ENCODE results near the gene TNKS2.
"Not testable (repeated sequence)": the region's sequence is repeated elsewhere in the genome, so short reads cannot be mapped to it uniquely, and the experiment has no call there.

Gene TNKS2

DNA sequence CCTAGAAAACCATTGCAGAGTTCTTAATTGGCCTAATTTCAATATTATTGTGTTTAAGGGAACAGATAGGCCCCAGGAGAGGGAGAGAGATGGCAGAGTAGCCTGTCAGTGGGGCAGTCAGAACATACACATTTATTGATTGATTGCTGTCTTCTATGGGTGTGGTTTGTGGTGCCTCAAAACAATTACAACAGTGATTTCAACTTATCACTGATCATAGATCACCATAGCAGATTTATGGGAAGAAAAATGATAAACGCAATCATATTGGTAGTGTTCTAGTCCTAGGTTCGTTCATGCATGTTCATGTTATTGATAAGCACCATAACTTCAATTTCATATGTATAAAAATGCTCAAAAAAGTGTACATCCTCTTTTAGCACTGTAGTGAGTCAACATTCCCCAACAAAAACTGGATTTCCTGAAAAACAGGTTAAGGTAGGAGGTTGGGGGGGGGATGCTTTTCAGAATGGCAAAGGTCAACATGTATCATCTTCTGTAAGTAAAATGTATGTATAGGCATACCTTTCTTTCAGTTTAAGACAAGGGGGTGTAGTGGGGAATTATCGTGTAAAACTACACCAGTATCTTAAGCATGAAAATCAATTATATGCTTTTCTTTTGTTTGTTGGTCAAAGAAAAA is 1.1 kb upstream of the TNKS2 start:
- DNase-seq: no peak

DNA sequence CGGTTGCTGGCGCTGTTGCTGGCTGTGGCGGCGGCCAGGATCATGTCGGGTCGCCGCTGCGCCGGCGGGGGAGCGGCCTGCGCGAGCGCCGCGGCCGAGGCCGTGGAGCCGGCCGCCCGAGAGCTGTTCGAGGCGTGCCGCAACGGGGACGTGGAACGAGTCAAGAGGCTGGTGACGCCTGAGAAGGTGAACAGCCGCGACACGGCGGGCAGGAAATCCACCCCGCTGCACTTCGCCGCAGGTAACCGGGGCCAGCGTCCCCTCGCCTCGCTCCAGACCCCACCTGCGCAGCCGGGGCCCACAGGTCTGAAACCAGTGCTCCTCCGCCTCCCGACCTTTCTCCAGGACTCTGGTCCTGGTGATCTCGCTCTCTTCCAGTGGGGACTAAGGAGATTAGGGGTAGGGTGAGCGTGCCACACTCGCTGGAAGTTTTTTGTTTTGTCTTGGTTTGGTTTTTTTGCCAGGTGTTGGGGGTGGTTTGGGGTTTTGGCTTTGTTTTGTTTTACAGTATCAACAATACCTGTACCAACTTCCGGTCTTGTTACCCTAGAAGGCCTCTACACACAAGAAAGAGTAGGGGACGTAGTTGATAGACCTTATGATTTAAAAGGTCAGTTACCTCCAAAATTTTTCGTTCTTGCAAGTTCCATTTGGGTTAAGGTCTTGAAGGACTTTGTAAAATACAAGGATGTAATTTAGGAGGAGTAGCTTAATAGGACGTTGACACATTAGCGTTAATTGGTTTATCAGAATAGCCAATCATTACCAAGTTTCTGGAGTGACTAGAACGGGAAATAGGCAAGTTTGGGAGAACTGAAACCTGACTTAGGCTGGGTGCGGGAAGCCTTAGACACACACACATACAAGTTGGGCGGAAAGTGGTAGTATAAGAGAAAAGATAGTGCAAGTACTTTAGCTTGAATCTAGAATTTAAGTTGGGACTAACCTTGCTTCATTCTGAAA is 704 bp downstream of the TNKS2 start:
- peak; percentile 58 for DNase-seq

DNA sequence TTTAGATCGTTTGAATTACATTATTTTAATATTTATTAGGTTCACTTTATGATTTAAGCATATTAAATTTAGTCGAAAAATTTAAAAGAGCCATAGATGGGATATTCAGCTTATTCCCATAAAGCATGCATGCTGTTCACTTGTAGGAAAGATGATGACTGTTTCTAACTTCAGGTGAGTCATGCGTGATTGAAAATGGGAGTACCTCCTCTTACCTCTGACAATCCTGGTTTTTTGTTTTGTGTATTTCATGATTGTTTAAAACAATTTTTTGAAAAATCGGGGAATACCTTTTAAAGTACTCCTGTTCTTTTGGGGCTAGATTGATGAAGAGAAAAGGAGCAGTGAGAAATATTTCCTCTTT is 1.4 kb downstream of the TNKS2 start:
- DNase-seq: no peak

DNA sequence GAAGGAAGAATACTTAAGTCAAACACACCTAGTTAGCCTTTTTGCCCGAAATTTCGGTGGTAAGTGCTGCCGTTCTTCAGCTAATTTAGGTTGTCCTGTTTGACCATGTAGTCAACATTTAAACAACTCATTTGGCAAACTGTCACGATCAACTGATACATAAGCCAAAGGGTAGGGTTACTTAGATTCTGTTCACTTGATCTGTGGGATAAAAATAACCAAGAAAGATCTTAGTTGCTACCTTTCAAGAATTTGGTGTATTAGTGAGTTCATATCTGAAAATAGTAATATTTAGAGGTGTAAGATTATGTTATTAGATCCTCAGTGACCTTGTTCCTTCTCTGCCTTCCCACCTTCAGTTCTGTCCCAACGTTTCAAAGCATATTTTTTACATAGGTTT is 2.0 kb downstream of the TNKS2 start:
- DNase-seq: no peak

DNA sequence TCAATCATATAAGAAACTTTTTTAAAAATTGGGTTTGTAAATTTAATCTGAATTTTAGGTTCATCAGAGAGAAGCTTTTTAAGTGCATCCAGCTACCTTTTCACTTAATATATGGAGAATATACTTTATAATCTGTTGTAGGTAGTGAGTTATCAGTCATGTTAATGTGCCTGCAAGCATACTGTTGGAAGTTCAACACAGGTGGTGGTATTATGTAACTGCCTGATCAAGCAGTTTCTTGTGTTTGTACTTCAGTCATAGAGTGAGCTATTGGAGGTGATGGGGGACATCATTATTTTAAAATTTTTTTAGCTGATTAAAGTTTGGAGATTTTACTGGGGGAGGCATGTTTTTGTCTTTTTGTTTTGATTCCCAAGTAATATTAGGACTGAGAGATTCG is 2.5 kb downstream of the TNKS2 start:
- no peak for DNase-seq

DNA sequence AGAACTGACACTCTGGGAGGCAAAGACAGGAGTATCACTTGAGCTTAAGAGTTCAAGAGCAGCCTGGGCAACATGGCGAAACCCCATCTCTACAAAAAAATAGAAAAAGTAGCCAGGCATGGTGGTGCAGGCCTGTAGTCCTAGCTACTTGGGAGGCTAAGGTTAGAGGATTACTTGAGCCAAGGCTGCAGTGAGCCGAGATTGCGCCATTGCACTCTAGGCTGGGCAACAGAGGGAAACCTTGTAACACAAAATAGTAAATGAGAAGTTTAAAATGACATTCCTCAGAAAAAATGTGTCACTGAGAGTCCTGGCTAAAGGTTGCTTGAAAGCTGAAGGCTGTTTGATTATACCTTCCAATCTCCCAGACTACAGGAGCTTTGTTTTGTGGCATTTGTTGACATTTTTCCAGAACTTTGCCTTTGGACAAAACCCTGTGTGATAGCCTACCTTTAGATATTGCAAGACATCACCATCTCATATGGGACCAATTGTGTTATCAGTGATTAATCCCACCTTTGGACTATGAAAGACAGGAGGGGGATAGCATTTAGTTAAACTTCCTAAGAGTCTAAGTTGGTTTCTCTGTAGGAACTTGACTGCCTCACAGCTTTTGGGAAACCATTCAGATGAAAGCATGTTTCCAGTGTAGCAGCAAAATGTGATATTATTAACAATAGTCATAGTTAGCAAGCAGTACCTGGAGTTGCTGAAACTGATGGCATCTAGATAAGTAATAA is 5.3 kb downstream of the TNKS2 start:
- DNase-seq: no peak

DNA sequence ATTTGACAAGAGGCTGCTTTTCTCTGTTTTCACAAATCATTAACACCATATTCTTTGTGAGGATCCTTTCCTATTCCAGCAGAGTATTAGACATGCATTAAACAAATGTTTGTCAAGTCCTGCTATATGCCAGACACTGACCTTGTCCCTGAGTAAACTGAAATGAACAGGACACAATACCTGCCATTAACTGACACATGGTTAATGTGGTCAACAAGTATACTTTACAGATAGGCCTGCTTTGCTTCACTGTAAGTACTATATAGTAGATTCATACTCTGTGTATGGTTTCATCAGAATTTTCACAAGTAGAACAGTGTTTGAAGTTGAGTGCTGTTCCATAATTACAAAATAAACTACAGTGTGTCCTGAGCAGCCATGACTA is 5.9 kb downstream of the TNKS2 start:
- no peak for DNase-seq

DNA sequence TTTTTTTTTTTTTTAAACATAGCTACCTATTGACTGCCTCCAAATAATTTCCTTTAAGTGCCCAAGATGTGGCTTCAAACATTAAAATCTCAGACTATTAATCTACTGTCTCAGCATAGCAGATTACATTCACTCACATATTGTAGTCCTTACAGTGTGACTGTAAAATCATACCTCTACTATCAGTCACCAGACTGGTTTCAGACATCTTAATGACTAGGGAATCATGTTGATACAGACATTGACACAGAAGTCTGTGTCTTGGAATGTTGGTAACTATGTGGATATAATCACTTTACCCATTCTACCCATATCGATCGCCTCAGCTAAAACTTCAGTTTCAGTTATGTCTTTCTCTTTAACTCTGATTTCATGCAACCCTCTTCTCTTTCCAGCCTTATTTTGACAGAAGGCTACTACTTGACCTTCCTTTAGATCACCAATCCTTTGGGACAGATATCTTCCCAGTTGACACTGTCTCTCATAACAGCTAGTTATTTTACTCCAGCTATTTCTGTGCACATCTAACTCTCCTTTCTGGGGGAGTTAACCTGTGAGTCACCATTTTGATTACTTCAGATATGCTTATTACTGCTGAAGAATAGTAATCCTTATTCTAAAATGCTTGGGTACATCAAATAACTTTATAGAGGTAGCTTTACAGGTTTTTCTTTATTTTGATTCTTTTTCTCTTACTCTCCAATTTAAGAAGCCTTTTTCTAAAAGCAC is 7.0 kb downstream of the TNKS2 start:
- DNase-seq: no peak

DNA sequence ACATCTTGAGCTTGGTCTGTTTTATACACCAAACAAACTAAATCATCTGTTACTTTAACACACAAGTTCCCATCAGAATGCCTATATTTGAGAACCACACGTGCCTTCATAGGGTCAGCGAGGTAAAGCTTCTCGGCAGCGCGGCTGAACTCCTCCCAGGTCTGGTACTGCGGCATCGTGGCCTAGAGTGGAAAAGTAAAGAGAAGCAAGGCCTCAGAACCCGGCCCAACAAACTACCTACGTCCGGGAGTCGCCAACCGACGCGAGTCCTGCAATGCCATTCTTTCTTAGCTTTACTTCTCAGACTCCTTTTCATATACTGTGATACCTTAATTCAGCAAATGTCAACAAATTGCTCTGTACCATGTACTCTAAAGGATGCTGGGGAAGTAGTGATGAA is 9.0 kb downstream of the TNKS2 start:
- DNase-seq: not testable (repeated sequence)

DNA sequence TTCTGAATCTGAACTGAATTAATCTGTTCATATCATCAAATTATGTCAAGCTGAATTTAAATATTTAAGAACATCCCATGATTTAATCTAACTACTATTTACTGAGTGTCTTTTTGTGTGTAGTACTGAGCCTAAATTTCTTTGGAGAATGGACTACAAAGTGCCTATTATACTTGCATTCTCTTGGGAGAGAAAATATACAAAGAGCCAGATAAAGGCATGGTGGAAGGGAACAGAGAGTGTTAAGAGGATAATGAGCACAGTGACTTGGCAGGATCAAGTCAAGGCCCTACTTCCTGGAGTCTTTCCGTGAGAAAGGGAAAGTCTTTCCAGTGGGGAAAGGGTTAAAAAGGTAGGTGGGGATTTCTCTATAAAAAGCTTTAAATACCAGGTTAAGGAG is 15.0 kb downstream of the TNKS2 start:
- DNase-seq: no peak

DNA sequence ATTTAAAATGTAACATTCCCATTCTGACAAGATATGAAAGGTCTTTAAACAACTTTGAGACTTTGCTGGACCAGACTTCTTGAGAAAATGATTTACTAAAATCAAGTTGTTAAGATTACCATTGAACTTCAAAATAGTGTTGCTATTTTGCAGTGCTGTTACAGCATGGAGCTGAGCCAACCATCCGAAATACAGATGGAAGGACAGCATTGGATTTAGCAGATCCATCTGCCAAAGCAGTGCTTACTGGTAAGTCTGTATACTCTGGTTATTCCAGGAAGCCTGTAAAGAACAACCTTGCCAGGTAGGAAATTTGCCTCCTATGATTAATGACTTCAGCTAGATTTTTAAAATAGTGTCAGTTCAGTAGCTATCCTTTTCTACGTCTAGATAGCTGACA is 18.8 kb downstream of the TNKS2 start:
- no peak for DNase-seq

DNA sequence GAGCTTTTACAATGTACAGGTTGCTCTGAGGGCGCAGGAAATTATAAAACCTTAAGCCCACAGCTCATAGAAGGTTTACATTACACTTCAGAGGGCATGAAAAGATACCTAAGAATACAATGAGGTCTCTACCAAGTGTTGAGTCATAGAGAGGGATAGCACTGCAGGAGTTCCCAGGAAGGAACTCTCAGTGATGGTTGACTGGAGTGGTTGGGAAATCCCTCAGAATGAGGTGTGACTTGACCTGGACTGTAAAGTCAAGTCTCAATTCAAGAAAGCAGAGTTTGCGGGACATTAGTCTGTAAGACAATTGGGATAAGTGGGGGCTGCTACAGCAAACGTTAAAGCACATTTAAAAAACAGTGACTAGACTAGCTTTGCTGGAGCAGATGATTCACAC is 21.9 kb downstream of the TNKS2 start:
- DNase-seq: no peak

DNA sequence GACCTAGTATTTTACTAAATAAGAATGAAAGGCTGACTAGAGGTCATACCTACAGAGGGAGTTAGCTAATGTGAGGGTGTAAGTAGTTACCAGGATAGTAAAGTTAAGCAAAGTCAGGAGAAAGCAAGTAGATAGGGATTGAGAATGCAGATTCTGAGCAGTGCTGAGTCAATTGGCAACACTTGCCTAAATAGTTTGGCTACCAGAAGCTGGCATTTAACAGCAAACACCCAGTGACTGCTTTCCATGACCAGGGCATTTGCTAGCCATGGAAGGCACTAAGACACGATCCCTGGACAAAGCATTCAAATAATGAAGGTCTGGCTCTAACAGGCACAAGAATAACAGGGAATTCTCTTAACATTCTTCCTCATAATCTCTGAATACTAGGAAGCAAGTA is 25.9 kb downstream of the TNKS2 start:
- DNase-seq: no peak

DNA sequence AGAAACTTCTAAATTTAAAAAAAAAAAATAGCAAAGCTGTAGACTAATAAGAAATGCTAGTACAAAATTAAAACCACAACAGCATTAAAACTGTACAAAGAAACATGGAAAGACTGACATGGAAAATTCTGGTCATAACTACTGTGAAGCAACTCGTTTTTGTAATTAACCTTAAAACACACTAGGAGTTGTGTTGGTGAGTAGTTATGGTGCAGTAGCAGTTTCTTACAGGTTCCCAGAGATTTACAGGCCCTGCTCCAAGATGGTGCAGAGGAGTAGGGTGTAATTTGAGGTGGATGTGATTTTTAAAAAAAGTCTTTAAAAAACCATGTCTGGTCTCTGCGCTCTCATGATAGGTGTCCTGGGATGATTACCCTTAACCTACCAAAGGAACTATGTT is 31.0 kb downstream of the TNKS2 start:
- DNase-seq: no peak

DNA sequence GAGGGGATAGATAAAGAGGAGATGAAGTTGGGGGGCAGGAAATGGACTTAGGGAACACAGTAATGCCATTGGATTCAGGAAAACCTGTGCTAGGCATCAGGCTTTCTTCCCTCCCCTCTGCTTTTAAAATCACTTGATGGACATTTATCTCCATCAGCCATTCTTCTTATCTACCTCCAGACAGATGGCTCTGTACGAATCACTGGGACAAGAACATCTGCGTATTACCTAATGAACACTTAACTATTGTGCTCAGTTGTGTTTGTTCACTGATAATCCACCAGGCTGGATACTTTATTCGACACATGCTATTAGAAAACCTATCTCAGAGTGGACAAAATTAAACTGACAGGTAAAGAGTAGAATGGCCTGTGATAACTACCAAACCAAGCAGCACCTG is 40.0 kb downstream of the TNKS2 start:
- no peak for DNase-seq

DNA sequence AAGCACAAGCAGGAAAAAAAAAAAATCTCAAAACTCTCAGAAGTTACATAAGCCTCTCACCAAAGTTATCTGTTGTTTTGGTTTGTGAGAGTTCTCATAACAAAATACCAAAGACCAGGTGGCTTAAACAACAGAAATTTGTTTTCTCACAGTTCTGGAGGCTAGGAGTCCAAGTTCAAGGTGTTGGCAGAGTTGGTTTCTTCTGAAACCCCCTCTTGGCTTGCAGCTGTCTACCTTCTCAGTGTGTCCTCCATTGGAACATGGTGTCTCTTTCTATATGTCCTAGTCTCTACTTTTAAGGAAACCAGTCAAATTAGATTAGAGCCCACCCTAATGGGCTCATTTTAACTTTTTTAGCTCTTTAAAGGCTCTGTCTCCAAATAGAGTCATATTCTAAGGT is 44.9 kb downstream of the TNKS2 start:
- no peak for DNase-seq

DNA sequence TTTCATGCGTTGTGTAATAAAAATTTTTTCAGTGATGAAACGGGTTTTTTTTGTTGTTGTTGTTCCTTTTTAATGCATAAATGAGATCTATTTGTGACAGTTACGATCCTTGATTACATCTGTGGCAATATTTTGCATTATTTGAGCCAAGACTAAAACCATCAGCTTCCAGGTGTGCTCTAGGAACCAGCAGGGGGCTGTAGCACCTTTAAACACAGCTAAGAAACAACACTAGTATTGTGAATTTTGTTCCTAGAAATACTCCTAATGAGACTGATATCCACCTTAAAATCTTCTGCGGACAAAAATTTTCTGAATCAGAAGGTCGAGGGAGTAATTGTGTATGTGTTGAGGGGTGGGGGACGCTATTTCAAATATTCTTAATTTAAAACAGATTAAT is 58.4 kb downstream of the TNKS2 start:
- no peak for DNase-seq

DNA sequence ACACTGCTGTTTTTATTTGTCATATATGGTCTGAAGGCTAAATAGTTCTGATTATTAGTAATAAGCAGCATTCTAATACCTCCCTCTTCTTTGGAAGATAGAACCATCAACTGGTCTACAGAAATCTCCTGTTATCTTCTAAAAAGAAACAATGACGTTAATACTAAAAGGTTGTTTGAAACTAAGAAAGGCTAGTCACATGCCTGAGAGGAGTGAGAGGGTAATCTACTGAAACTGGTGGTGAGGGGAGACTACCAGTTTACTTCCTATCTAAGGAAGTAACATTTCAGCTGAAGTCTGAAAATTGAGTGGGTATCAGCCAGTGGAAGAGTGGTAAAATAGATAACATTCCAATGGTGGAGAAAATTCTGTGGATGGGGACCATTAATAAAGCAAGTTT is 62.7 kb downstream of the TNKS2 start:
- DNase-seq: no peak

DNA sequence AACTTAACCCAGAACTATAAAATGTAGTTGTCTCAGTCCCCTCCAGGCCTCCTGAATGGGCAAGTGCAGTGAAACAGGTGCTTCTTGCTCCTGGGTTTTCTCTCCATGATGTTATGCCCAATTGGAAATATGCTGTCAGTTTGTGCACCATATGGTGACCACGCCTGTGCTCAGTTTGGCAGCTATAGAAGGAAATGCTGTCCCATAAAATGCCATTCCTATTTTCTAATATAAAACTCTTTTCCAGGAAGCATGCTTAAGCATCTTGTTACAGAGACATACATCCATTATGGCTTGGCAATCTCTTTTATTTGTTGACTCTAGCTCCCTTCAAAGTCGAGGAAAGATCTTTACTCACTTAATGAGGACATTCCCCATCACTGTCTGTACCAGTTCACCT is 65.9 kb downstream of the TNKS2 start:
- DNase-seq: no peak

DNA sequence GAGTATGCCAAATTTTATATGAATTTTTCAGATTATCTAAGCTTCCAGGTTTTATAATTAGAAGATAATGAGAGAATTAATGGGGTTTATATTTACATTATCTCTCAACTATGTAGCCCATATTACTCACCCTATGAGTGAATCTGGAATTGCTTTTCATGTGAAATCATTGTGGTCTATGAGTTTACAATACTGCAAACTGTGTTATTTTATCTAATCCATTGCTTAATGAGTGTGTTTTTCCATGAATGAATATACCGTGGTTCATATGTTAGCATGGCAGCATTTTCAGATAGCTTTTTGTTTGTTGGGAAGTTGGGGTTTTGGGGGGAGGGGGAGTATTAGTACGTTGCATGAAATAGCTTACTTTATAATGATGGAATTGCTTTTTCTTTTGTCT is 66.5 kb downstream of the TNKS2 start:
- no peak for DNase-seq

DNA sequence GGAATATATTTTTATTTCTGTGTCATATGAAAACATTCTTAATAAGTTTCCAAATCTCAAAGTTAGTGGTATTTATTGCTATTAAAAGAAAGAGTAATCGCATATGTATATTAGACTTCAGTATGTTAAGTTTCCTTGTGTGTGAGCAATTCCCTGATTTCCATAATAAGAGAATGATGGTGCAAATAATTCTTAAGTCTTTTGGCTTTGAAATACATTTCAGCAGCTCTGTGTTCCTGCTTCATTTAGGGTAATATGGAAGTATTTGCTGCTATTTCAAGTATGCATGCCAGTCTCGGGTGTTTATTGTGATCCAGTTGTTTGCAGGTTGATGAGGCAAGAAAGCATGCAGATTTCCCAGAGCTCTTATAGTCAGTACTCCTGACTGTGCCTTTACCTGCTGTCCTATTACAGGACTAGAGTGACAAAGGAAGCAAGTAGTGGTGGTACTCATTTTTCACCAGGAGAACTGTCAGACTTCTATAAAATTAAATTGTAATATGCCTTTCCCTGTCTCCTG is 67.4 kb downstream of the TNKS2 start:
- no peak for DNase-seq

DNA sequence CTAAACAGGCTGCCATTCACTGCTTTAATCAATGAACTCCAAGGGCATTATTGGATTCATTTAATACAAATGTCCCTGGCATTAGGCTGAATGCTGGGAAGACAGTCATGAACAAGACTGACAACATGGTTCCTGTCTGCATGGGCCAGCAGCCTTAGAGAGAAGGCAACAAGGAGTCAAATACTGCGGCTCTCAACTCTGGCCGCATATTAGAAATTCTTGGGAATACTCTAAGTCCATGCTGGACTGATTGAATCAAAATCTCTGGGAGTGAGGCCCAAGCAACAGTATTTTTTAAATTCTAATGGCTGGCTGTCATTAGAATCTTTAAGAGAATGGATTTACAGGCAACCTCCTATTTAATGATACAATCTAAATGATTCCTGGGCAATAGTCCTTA is 76.9 kb downstream of the TNKS2 start:
- no peak for DNase-seq

DNA sequence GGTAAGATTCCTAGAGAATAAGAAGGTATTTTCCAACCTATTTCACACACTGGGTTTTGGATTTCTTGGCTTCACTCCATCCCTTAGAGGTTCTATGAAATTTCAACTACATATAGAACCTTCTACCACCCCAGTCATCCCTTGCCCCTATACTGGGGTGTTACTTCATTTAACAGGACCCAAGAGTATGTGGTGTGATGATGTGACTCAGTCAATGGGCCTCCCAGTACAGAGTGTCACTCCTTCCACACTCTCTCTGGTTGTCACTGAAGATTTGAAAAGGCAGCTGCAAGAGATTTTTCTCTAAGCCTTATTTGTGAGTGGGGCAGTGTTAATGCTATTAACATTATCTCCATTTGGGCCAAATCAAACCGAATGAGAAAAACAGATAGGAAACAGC is 77.6 kb downstream of the TNKS2 start:
- DNase-seq: no peak
